Heart right ventricle (tissue), 16 donors: ENCODE data around the gene PDLIM7. TPM values are rescaled to one million over a fixed set of nuclear protein-coding genes. Genes with fewer than 3 reads are reported as not detected.

Experiments
- ATAC-seq, 8 donors: fragments of 200-7000 bp; cut with Tn5 transposase; one replicate each; pipeline ENCODE4 v1.9.1; 2020; ENCODE audit warnings: mild to moderate bottlenecking in 8 of 8, moderate library complexity in 8 of 8, moderate number of reproducible peaks in 1 of 8
- DNase-seq, 2 donors: peaks; one replicate each; pipeline ENCODE4 v3.0.0-alpha.2; 2020
- H3K27ac ChIP-seq, 10 donors: fragments of 200-600 bp; sonication (generic) in 2 of 10; one replicate each; pipeline versions ENCODE4 v1.5.0 to v1.8.0; 2020 to 2022; ENCODE audit warnings: mild to moderate bottlenecking in 3 of 10
- H3K27me3 ChIP-seq, 7 donors: fragments of 200-600 bp; one replicate each; pipeline ENCODE4 v1.8.0; 2021 to 2022; ENCODE audit warnings: mild to moderate bottlenecking in 2 of 7
- H3K36me3 ChIP-seq, 9 donors: fragments of 200-600 bp; sonication (generic) in 1 of 9; one replicate each; pipeline versions ENCODE4 v1.5.0 to v1.8.0; 2020 to 2022; ENCODE audit warnings: mild to moderate bottlenecking in 2 of 9
- H3K4me1 ChIP-seq, 9 donors: fragments of 200-600 bp; sonication (generic) in 1 of 9; one replicate each; pipeline versions ENCODE4 v1.5.0 to v1.8.0; 2020 to 2022; ENCODE audit warnings: mild to moderate bottlenecking in 4 of 9
- H3K4me3 ChIP-seq, 10 donors: fragments of 200-600 bp; sonication (generic) in 2 of 10; one replicate each; pipeline versions ENCODE4 v1.5.0 to v1.8.0; 2020 to 2022; ENCODE audit warnings: mild to moderate bottlenecking in 7 of 10, moderate library complexity in 2 of 10
- H3K9me3 ChIP-seq, 11 donors: fragments of 200-600 bp in 10 of 11; sonication (generic) in 2 of 11; one replicate each; pipeline versions ENCODE4 v1.5.0 to v1.8.0; 2013 to 2022; ENCODE audit warnings: mild to moderate bottlenecking in 2 of 11, control low read depth in 1 of 11, moderate library complexity in 1 of 11
- WGBS, 2 donors: extraction: QIAGEN DNeasy Blood & Tissue Kit; methylation state at CpG; one replicate each; pipeline ENCODE4 v1.1.7; 2013; ENCODE audit warnings: inconsistent platforms in 1 of 2; 5-methylcytosine and 5-hydroxymethylcytosine counted together
- intact Hi-C, 10 donors: fragments of 100-400 bp; cut with DNase I; formaldehyde crosslinking; loops; one replicate each; pipeline versions ENCODE4 v1.11.1 to v1.14.2; 2022
- polyA plus RNA-seq, 2 donors: library from polyadenylated mRNA; stranded (reverse); fragments of 200-250 nt; gene quantifications; one replicate each; pipeline ENCODE4 v1.2.3, GENCODE V29; 2013
- total RNA-seq, 10 donors: library from RNA; stranded (reverse); fragmentation: NEBNext Ultra II Directional in 3 of 10; extraction: Animal tissue kit (Norgen Biotek cat#: 25700) in 3 of 10; gene quantifications; one replicate each; pipeline versions ENCODE4 v1.2.1 to v1.2.4, GENCODE V29; 2021 to 2023
- TF ChIP-seq, protein P1 (sequence below), 9 donors: fragments of 200-600 bp; sonication (generic) in 2 of 9; IDR thresholded peaks; one replicate each; pipeline versions ENCODE4 v1.5.0 to v1.8.0; 2021 to 2022; ENCODE audit warnings: antibody characterized with exemption in 9 of 9, mild to moderate bottlenecking in 5 of 9, moderate library complexity in 1 of 9
- donor health status: Arrhythmogenic right ventricular cardiomyopathy.
- donor health status: ischemic (EF 13 %, LVEDD 7.1; RV severe dilation, severe dysfunction).
- donor health status: healthy with polysubstance abuse.
- donor health status: DM: no; HTN: yes; CAD: no.
- donor health status: DM: no; HTN: no; CAD: no.
- donor health status: ischemic (EF 25% LVEDD 6.9; RV normal size, moderate dysfunction).
- donor health status: ischemic (EF 25% LVEDD 5.7; RV mildly dilated, moderate dysfunction).
- donor health status: healthy.
- donor health status: DM: yes; HTN: yes; CAD: no.
- donor health status: Ischemic cardiomyopathy.
- donor health status: ischemic (EF 35%, LVEDD 5.7; RV mildly dilated, moderate dysfunction).
- donor health status: nonischemic (EF 11% LVEDD 7.7; RV severe dilation, severe dysfunction).
- donor health status: DM: yes; HTN: yes; CAD: no.
- donor health status: PGD.
- donor health status: ischemic (EF 29% LVEDD 5.4; RV normal size, mild dysfunction).
- donor health status: nonischemic (EF 23%, LVEDD 6.1; RV moderate dilation, normal function).

The PDLIM7 gene
- total and polyA plus RNA-seq, 12 donors: 32.5 to 131 (median 58.1) TPM

DNA sequence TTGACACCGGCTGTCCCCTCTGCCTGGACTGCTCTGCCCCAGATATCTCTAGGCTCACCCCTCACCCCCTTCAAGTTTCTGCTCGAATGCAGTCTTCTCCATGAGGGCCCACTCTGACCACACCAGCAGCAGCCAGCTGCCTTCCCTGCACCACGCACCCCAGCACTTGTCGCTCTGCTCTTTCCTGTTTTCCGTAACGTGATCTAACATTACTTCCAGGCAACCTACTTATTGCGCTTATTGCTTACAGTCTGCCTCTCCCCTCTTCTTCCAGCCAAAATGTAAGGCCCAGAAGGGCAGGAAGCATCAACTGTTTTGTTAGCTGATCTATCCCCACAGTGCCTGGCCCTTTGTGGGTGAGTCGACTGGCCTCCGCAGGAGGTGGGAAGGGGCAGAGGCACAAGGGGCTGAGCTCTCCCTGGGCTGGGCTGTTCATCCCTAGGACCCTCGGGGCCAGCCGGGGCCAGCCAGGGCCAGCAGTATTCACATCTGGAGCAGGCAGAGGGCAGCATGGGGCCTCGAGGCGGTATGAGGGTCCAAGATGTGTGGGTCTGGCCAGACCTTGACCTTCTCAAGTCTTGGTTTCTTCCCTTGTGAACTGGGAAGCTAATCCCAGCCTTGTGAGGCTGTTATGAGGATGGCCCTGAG lies 12.4 kb downstream of the PDLIM7 start:
- no peak for DNase-seq
- intact Hi-C loops: no loop called here
- Histone ChIP-seq H3K4me1 (peaks cover 0 to 10% (median 2%) of the 10 kb centered on the region in 9 donors), H3K4me3 (no peak overlapping the region), H3K36me3 (peaks cover 0 to 82% (median 40%) of the 10 kb centered on the region in 9 donors), H3K9me3 (no peaks in the 10 kb centered on the region), H3K27ac (peak overlapping the region in 1 of 10 donors; percentile 20), H3K27me3 (no peaks in the 10 kb centered on the region)
- 79 to 80% methylated on average over 13 of the region's 13 CpGs for WGBS, 2 donors
- peak in 1 of 8 donors; percentile 7 for ATAC-seq
- TF ChIP-seq, protein P1, sequence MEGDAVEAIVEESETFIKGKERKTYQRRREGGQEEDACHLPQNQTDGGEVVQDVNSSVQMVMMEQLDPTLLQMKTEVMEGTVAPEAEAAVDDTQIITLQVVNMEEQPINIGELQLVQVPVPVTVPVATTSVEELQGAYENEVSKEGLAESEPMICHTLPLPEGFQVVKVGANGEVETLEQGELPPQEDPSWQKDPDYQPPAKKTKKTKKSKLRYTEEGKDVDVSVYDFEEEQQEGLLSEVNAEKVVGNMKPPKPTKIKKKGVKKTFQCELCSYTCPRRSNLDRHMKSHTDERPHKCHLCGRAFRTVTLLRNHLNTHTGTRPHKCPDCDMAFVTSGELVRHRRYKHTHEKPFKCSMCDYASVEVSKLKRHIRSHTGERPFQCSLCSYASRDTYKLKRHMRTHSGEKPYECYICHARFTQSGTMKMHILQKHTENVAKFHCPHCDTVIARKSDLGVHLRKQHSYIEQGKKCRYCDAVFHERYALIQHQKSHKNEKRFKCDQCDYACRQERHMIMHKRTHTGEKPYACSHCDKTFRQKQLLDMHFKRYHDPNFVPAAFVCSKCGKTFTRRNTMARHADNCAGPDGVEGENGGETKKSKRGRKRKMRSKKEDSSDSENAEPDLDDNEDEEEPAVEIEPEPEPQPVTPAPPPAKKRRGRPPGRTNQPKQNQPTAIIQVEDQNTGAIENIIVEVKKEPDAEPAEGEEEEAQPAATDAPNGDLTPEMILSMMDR (IDR thresholded peaks at IDR 0.05): no peak

DNA sequence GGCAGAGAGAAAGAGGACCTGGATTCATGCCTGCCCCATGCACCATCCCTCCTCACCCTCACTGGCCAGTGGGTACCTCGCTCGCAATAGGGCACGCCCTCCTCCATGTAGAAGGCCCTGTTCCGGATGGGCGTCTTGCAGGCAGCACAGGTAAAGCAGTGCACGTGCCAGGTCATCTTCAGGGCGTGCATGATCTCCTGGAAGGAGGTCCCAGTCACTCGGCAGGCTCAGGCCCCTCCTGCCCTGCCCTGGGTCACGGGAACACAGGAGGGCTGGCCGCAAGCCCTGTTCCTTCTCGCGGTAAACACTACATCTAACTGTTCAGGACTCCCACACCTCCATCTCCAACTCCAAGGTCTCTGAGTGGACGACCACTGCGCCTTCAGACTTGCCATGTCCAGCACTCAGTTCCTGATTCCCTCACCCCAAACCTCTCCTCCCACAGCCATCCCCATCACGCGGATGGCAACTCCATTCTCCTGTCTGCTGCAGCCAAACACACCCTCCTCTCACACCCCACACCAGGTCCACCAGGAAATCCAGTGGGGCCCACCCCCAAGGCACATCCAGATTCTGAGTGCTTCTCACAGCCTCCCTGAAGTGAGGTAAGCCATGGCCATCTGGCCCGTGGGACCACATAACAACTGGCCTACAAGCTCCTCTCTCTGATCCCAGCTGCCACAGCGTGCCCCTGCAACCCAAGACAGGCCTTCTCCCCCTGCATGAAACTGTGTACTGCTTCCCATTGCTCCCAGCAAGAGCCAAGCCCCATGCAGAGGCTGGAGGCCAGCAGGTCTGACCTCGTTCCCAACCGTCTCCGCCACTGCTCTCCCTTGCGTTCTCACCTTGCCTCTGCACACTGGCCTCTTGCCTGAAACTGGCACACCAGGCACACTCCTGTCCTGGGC lies 13.2 kb downstream of the PDLIM7 start:
- TF ChIP-seq, protein P1 (IDR thresholded peaks at IDR 0.05): no peak
- no peak overlapping the region for H3K4me3 ChIP-seq
- no peaks in the 10 kb centered on the region for H3K9me3 ChIP-seq
- H3K36me3 ChIP-seq: peaks cover 0 to 74% (median 32%) of the 10 kb centered on the region in 9 donors
- intact Hi-C loops: no loop called here
- H3K27ac ChIP-seq: no peak overlapping the region
- ATAC-seq (no peak), DNase-seq (no peak)
- H3K4me1 ChIP-seq: peaks cover 0 to 18% (median 10%) of the 10 kb centered on the region in 9 donors
- H3K27me3 ChIP-seq: no peaks in the 10 kb centered on the region
- WGBS, 2 donors: 89 to 91% methylated on average over 22 of the region's 22 CpGs

DNA sequence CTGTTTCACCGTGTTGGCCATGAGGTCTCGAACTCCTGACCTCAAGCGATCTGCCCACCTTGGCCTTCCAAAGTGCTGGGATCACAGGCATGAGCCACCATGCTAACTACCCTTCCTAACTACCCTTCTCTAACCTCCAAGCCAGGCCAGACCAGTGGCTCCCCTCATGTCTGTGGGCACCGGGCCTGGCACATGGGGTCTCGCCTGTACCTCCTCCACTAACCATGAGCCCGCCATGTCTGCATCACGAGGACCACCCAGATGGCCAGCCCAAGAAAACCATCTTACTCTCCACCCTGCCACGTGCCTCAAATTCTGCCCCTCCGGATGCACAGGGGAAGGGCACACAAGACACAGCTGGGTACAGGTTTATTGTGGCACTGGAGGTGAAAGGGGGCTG lies 14.4 kb downstream of the PDLIM7 start:
- peaks cover 0 to 62% (median 22%) of the 10 kb centered on the region in 9 donors for H3K36me3 ChIP-seq
- peaks cover 0 to 30% (median 21%) of the 10 kb centered on the region in 9 donors for H3K4me1 ChIP-seq
- WGBS, 2 donors: 95 to 98% methylated on average over 9 of the region's 9 CpGs
- H3K9me3 ChIP-seq: no peaks in the 10 kb centered on the region
- H3K4me3 ChIP-seq: no peak overlapping the region
- no peak overlapping the region for H3K27ac ChIP-seq
- intact Hi-C loops: no loop called here
- H3K27me3 ChIP-seq: no peaks in the 10 kb centered on the region
- no peak for DNase-seq
- TF ChIP-seq, protein P1 (IDR thresholded peaks at IDR 0.05): no peak
- ATAC-seq: no peak

DNA sequence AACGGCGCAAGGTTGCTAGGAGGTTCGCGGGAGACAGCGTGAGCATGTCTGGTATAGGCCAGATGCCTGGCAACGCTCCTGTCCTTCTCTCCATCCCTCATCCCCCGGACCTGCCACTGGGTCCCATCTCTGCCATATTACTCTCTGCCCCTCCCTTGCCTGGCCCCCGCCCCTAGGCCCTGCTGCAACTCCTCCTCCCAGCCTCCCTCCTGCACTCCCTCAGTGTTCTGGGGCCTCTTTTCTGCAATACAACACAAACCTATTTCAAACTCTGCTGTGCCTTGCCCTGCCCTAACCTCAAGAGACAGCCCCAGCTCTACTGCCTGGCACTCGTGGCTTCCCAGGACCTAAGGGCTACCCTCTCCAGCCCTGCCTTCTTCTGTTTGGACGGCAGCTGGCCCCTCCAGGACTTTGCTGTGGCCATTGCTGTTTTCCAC lies 15.0 kb downstream of the PDLIM7 start:
- H3K27me3 ChIP-seq: no peaks in the 10 kb centered on the region
- WGBS, 2 donors: 92 to 94% methylated on average over 10 of the region's 10 CpGs
- peaks cover 0 to 55% (median 15%) of the 10 kb centered on the region in 9 donors for H3K36me3 ChIP-seq
- TF ChIP-seq, protein P1 (IDR thresholded peaks at IDR 0.05): no peak
- no peaks in the 10 kb centered on the region for H3K9me3 ChIP-seq
- no peak for ATAC-seq
- no peak overlapping the region for H3K4me3 ChIP-seq
- H3K27ac ChIP-seq: no peak overlapping the region
- peaks cover 0 to 32% (median 23%) of the 10 kb centered on the region in 9 donors for H3K4me1 ChIP-seq
- intact Hi-C loops: no loop called here
- no peak for DNase-seq
